Activated T-helper 1 cell treated with Interleukin-2 at 50 U/mL for 16 hours (primary cell): ENCODE data around the gene IKZF1.

Source experiments
- DNase-seq: peaks from one replicate; pipeline ENCODE4 v3.0.0-alpha.2; 2020; ENCODE audit warnings: low read depth

IKZF1 gene

GRCh38 chr7:50413561-50413960 lies 109.0 kb downstream of the IKZF1 start:
- DNase-seq: no peak

- DNase-seq: no peak
These were observed 111.4 kb downstream of the IKZF1 start for GRCh38 chr7:50415844-50416364.

- no peak for DNase-seq
These were observed 112.1 kb downstream of the IKZF1 start for GRCh38 chr7:50416527-50417182.

GRCh38 chr7:50418086-50418515 lies 113.6 kb downstream of the IKZF1 start:
- peak; percentile 50 for DNase-seq

- DNase-seq: no peak
These were observed 114.2 kb downstream of the IKZF1 start for GRCh38 chr7:50418526-50419290.

- no peak for DNase-seq
These were observed 116.5 kb downstream of the IKZF1 start for GRCh38 chr7:50421043-50421442.

- no peak for DNase-seq
These were observed 118.3 kb downstream of the IKZF1 start for GRCh38 chr7:50422858-50423257.

GRCh38 chr7:50423860-50424259 lies 119.3 kb downstream of the IKZF1 start:
- DNase-seq: no peak

GRCh38 chr7:50425318-50425717 lies 120.8 kb downstream of the IKZF1 start:
- DNase-seq: no peak

- no peak for DNase-seq
These were observed 121.9 kb downstream of the IKZF1 start for GRCh38 chr7:50426280-50427045.

- no peak for DNase-seq
These were observed 123.0 kb downstream of the IKZF1 start for GRCh38 chr7:50427518-50427917.

GRCh38 chr7:50428911-50429310 lies 124.4 kb downstream of the IKZF1 start:
- no peak for DNase-seq

- no peak for DNase-seq
These were observed 126.8 kb downstream of the IKZF1 start for GRCh38 chr7:50431316-50431715.

GRCh38 chr7:50431722-50432305 lies 127.3 kb downstream of the IKZF1 start:
- DNase-seq: no peak

GRCh38 chr7:50436133-50436806 lies 131.8 kb downstream of the IKZF1 start:
- DNase-seq: no peak

- no peak for DNase-seq
These were observed 142.0 kb downstream of the IKZF1 start for GRCh38 chr7:50446542-50446960.

- no peak for DNase-seq
These were observed 144.3 kb downstream of the IKZF1 start for GRCh38 chr7:50448823-50449222.

GRCh38 chr7:50449501-50449880 lies 145.0 kb downstream of the IKZF1 start:
- no peak for DNase-seq

- peak; percentile 79 for DNase-seq
These were observed 145.5 kb downstream of the IKZF1 start, which contains the start of gene FIGNL1 for GRCh38 chr7:50449881-50450589. TSS of gene FIGNL1 (minus strand) at chr7:50450350. CDS start at chr7:50447287, 3,063 bp downstream.

- DNase-seq: peak; percentile 7
These were observed 146.1 kb downstream of the IKZF1 start for GRCh38 chr7:50450590-50451032.
